HG02884 (cell line): ENCODE measurements around the gene CFAP97.
"Not testable (repeated sequence)": the region's sequence is repeated elsewhere in the genome, so short reads cannot be mapped to it uniquely, and the experiment has no call there.

Source experiments
- ATAC-seq: cut with Tn5 transposase; IDR thresholded peaks from one replicate; pipeline ENCODE4 v1.9.1; 2021; ENCODE audit warnings: mild to moderate bottlenecking, moderate library complexity; ENCODE audit not compliant: unreplicated experiment

The CFAP97 gene

DNA sequence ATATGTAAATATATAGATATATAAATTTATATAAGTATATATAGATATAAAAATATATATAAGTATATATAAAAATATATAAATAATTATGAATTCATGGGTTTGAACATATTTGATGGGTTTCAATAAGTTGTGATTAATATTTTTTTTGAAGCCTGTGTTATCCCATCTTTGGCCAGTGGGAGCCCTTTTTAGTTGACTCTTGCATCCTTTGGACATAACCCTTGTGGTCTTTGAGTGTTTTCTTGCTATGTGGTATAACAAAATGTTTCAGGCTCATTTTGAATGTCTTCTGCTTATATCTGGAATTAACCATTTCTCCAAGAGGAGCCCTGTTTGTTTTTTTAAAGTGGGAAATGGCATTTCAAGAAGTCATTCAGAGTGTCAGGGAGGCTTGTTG, 20.8 kb upstream of the CFAP97 start:
- ATAC-seq, result no peak

DNA sequence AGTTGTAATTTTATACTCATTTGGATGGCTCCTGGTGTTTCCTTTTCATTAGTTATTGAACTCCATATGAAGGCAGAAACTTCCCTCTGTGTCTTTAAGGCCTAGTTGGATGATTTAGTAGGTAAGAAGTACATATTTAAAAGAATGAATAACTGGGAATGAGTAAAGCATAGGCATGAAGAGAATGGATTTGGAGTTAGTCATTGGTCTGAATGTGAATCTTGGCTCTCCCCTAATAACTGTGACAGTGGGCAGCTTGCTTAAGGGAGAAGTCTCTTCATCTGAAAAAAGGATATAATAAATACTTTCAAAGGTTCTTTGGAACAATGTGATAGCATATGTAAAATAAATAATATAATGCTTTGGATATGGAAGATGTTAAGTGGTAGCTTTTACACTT, 18.8 kb upstream of the CFAP97 start:
- no peak for ATAC-seq

DNA sequence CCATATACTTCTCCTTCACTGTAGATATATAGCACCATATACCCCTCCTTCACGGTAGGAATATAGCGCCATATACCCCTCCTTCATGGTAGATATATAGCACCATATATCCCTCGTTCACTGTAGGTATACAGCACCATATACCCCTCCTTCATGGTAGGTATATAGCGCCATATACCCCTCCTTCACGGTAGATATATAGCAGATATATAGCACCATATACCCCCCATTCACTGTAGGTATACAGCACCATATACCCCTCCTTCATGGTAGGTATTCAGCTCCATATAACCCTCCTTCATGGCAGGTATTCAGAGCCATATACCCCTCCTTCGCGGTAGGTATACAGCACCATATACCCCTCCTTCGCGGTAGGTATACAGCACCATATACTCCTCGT, 18.1 kb upstream of the CFAP97 start:
- ATAC-seq, result no peak

DNA sequence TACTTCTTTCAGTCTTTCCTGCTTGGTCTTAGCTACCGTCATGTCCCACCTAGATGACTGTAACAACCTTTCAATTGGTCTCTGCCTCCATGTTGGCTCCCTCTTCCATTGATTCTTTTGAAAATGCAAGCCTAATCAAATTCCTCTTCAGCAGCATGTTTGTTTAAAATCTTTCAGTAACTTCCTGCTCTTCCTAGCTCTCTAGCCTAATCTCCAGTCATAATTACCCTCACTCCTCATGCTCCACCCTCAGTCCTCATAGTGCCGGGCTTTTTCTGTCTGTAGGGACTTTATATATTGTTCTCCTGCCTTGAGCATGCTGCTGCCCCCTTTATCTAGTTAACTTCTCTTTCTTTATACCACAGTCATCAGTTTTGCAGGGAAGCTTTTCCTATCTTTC, 17.7 kb upstream of the CFAP97 start:
- ATAC-seq, result no peak

DNA sequence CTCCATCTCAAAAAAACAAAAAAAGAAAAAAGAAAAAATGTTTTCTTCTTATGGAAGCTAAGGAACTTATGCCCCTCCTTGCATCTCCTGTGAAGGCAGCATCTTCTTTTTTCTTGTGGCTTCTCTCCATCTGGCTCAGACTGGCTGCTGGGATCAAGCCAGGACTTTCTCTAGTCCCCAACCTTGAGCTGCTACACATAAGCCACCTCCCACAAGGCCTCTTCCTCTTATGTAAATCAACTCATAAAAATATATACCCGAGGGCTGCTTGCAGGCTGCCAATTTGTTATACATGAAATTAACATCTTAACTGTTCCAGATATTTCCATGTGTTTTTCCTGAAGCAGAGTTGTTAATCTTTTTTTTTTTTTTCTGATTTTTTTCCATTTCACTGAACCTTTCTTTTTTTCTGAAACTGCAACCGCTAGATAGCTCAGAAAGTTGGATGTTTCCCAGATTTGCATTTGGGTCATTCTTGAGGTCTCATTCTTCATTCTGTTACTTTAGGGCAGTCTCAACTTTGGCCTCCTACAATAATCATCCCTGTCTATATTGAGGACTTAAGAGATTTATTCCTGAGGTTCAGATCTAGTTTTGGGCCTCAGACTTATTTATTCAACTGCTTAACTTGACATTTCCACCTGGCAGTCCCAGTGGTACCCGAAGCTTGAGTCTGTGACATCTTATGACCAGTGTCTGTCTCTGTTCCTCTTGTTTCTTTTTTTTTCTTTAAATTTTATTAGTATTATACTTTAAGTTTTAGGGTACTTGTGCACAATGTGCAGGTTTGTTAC, 15.9 kb upstream of the CFAP97 start:
- peak; percentile 71 for ATAC-seq

DNA sequence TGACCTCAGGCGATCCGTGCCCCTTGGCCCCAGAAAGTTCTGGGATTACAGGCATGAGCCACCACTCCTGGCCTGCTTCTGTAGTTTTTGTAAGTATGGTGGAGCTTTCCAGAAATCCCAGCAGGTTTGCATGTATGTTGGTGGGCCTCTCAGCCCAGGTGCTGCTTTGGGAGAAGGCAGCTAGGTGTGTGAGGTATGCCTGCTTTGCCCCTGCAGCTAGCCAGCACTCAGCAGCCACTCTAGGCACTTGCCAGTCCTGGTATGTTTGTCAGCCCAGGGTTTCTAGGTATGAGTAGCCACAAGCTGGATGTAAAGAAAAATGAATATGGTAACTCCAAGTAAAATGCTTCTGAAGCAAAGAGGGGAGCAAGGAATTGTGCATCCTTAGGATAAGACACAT, 14.5 kb upstream of the CFAP97 start:
- no peak for ATAC-seq

DNA sequence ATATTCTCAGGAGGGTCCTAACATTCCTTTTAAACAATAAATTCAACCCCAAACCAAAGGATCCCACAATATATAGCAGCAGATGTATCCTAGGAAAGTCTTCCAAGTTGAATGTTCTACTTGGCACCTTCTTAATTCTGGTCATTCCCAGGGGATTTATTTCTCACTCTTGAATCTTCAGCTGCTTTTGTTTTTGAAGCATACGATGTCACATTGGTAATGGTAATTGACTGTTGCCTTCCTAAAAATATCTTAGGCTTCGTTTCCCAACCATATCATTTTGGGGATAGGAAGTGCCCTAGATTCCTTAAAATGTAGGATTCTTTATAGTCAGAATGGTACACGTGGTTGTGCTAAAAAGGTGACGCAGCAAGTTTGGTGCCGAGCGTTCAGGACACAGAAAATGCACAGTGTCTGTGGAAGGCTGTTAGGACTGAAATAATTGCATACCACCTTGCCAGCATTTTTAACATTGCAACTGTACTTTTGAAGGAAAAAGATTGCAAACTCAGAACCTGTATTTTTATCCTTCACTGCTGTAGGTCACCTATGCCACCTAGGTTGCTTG, 13.7 kb upstream of the CFAP97 start:
- no peak for ATAC-seq

DNA sequence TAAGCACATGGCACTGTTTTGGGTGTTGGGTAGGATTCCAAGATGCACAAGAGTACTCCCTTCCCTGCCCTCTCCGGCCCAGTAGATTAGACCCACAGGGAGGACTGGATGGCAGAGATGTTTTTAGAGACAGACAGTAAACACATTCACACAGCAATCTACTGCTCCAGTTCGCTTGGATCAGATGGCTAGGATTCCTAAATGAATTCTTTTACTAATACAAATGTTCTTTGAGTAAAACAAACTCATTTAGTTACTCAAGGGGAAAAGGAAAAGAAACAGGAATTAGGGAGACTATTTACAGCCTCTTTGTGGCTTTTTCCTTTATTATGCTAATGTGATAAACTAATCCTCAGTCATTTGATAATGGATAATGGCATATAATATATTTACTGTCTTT, 11.5 kb upstream of the CFAP97 start:
- no peak for ATAC-seq

DNA sequence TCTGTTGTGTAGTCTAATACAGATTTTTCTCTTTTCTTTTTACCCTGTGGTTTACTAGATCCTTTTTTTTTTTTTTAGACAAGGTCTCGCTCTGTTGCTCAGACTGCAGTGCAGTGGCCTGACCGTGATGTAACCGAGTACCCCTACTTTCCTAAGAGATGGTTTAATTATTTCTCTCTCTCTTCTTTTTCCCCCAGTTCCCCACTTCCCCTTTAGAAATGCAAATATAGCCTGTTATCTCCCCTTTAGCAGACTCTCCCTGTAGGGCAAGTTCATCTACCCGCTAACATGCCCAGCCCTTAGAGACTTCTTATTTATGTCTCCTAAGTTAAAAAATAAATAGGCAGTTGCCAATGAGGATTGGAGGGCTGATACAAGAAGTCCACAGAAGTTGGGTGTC, 10.1 kb upstream of the CFAP97 start:
- ATAC-seq, result peak; percentile 31

DNA sequence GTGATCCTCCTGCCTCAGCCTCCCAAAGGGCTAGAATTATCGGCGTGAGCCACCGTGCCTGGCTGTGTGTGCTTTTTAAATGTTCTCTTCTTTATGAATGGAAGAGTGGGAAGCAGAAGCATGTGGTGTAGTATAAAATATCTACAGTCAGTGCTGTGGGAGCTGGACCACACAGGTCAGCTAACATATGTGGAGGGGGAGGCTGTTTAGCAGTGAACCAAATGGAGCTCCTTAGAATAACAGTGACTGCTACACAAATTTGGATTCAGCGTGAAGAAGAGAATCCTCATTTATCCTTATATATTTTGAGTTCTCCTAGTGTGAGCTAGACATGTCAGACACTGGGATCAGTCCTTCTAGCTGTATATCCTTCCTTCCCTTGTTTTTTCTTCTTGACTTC, 8.8 kb upstream of the CFAP97 start:
- ATAC-seq, result no peak

DNA sequence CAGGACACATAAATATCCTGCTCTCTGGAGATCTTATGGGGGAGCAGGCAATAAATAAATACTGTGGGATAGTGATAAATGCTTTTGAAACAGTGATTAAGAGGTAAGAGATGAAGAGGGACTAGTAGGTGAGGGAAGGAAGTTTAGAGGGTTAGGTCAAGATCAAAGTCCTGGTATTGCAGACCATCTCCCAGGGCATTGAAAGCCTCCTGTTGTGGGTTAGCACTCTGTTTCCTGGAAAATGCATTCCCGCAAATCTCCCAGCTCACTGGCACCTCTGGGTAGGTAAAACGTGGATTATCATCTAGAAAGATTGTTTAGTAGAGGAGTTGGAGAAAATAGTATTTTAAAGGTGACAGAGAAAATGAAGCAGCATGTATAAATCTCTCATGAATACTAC, 7.8 kb upstream of the CFAP97 start:
- no peak for ATAC-seq

DNA sequence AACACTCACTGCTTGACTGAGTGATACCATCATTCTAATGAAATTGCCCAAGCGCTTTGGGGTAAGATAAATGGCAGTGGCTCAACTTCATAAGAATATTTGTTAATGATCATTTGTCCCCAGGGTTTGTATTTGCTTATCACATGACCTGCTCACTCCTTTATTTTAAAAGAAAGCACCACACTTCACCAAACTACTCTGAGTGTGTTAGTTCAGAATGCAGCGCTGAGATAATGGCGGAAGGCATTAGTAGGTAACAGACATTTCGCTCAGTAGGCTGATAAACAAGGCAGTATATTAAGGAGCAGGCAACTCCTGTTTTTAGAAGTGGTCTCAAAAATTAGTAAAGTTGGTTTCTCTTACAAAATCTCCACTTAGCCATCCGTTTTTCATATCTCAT, 7.2 kb upstream of the CFAP97 start:
- ATAC-seq, result no peak

DNA sequence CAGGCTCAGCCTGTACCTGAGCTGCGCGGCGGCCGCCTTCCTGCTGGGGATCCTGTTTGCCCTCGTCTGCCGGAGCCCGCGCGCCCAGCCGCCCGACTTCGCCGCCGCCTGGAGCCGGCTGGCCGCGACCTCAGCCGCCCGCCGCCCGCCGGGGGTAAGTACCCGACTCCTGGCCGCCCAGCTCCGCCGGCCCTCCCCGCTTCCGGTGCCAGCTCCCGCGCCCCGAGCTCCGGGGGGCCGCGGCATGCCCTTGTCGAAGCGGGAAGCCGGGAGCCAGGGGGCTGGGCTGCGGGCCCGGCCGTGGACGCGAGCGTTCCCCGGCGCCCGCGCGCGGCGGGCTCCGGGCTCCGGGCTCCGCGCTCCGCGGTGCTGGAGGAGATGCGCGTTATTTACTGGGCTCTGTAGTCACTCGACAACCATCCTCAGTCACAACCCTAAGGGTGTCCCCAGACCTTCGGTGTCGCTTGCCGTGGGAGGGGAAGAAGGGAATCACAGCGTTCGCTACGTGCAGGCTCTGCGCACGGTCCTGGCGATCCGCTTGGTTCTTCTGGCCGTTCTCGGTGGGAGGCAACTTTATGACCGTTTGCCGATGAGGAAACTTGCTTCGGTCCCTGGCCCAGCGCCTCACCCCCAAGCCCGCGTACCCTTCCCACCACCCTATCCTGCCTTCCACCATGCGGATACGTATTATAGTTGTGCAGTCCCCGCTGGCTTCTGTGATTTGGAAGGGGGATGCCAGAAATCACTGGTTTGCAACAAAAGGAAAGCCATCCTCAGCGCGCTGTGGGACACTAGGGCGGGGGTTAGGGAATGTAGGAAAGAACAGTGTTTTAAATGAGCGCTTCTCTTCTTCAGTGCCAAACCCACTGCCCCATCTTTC, 6.5 kb upstream of the CFAP97 start:
- peak; percentile 18 for ATAC-seq

DNA sequence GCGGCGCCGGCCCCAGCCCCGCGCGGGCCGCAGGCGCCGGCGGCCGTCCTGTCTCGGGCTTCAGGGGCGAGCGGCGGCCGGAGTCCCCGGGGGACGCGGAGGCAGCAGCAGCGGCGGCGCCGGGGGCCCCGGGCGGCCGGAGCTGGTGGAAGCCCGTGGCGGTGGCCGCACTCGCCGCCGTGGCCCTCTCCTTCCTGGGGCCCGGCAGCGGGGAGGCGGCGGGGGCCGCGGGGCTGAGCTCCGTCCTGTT, 6.0 kb upstream of the CFAP97 start:
- ATAC-seq, result peak; percentile 3

DNA sequence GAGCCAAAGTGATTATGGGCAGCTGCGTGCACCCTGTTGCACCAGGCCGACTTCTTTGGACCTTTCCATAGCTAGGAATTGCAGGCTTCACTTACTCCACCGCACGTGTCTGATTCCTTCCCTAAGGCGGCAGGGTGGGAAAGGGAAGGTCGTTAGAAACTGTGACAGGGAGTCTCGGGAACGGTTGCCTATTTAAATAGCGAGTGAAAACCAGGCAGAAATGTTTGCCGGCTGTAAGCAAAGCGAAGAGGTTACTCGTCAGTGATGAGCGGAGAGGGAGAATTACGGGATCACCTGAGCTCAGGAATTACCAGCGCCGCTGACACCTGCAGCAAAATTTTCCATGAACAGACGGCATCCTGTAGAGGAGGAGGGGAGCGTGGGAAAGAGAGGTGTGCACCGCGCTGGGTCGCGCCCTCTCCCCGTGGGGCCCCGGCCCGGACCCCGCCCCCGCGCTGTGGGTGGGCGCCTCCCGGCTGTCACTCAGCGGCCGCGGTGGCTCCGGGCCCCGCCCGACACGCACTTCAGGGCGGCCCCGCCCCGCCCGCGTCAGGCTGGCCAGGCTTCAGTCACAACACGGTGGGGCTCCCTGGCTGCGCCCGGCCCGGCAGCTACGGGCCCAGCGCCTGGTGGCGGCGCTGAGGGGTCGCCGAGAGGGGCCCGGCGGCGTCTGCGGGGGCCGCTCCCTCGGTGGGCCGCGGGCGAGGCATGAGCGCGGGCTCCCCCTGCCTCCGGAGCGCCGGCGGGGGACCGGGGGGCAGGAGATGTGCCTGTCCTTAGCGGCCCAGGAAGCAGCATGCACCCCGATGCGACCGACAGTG, 5.4 kb upstream of the CFAP97 start, which contains the start of gene SNX25:
Gene SNX25 (plus strand): TSS at position 568 of the 821 bp plus-strand sequence. CDS start 229 bp downstream, at position 797.
- ATAC-seq, result peak; percentile 60

DNA sequence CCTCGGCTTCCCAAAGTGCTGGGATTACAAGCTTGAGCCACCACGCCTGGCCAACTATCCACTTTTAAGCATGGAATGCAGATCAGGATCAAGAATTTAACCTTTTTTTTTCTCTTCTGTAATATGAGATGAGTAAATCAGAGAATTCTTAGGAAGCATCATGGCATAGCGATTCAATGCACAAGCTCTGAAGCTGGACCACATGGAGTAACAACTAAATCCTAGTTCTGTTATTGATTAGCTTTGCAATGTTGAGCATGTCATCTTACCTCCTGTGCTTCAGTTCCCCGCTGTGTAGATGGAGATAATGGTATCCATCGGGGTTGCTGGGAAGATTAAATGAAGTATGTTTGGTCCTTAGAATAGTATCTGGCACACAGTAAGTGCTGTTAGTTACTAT, 3.7 kb upstream of the CFAP97 start:
- ATAC-seq, result no peak

DNA sequence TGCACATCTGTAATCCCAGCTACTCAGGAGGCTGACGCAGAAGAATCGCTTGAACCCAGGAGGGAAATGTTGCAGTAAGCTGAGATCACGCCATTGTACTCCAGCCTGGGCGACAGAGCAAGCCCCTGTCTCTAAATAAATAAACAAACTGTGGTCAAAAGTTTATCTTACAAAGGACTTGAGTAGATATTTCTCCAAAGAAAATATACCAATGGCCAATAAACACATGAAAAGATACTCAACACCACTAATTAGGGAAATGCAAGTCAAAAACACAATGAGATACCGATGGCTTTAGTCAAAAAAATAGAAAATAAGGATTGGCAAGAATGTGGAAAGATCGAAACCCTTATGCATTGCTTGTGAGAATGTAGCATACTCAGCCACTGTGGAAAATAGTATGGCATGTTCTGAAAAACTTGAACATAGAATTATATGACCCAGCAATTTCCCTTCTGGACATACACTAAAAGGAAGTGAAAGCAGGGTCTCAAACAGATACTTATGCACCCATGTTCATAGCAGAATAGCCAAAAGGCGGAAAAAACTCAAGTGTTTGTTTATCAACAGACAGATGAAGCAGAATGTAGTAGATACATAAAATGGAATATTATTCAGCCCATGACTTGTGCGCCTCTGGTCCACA, 2.0 kb upstream of the CFAP97 start:
- ATAC-seq, result no peak

DNA sequence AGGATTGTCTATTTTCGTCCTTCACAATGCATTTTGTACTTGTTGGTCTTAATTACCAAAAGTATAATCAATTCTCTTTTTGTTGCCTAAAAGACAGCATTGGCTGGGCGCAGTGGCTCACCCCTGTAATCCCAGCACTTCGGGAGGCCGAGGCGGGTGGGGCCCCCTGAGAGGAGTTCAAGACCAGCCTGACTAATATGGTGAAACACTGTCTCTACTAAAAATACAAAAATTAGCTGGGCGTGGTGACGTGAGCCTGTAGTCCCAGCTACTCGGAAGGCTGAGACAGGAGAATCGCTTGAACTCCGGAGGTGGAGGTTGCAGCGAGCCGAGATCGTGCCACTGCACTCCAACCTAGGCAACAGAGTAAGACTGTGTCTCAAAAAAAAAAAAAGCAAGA, 1.3 kb upstream of the CFAP97 start:
- ATAC-seq, result not testable (repeated sequence)

DNA sequence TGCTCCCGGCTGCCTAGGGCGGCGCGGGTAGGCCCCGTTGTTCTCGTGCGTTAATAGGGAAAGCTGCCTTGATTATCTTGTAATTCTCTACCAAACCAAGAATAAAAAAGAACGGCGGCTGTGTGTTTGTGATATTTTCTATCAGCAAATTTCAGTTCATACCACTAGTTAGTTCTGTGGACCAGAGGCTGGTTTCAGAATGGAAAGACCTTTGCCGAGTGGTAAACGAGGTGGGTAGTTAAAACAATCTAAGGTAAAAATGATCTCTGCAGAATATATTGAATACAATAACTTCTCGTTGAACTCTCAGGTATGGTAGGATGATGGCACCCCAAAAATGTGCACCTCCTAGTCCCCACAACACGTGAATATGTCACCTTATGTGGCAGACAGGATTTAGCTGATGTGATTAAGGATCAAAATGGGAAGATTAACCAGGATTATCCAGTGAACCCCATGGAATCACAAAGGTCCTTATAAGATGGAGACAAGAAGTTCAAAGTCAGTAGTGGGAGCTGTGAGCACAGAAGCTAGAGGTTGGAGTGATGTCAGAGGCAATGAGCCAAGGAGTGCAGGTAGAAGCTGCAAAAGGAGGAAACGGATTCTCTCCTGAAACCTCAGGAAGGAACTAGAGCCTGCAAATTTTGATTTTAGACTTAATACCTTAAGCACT, 574 bp upstream of the CFAP97 start:
- no peak for ATAC-seq

DNA sequence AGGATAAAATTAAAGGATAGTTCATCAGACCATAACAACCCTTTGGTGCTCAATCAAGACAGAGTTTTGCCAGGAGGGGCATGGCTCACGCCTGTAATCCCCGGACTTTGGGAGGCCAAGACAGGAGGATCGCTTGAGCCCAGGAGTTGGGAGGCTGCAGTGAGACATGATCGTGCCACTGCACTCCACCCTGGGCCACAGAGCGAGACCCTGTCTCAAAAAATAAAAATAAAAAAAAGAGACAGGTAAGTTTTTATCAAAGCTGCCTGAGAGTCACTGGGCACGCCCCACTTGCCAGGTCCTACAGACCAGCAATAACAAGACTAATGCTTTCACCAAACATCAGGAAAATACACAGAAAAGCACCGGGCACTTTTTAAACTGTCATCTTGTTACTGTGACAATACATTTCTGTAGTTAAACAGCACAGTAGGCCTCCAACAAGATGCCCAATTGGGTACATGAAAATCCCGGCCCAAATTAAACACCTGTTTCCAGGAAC, 765 bp downstream of the CFAP97 start:
- peak; percentile 6 for ATAC-seq
